ENCODE measurements around the gene NHLRC4. TPM values are rescaled to one million over a fixed set of nuclear protein-coding genes. Genes with fewer than 3 reads are reported as not detected.
A peak's percentile ranks its signal among the peaks of the same experiment; 100 is the strongest.

The NHLRC4 gene
- total and polyA plus RNA-seq, 8 donors: 0.35 to 1.4 (median 0.92) TPM; not detected in 3

- H3K36me3 ChIP-seq: peaks cover 11 to 54% (median 41%) of the 10 kb centered on the region in 4 donors
- H3K4me1 ChIP-seq: peaks cover 0 to 39% (median 27%) of the 10 kb centered on the region in 4 donors
- no peaks in the 10 kb centered on the region for H3K27me3 ChIP-seq
- WGBS, 5 donors: 64 to 85% (median 74%) methylated on average over 14 to 21 of the region's 21 CpGs
- no peak overlapping the region for H3K4me3 ChIP-seq
- TF ChIP-seq POLR2A (IDR thresholded peaks at IDR 0.05) (no peak), CTCF (IDR thresholded peaks at IDR 0.05) (no peak), EP300 (IDR thresholded peaks at IDR 0.05) (no peak), POLR2AphosphoS5 (IDR thresholded peaks at IDR 0.05) (no peak)
- no peak overlapping the region for H3K27ac ChIP-seq
- intact Hi-C loops (cut with DNase I; ENCODE audit: low total_unique reads): loop anchor here (10.0 kb wide), 1 partner anchor 78 kb away; no protein-coding TSS in a partner anchor
- no peaks in the 10 kb centered on the region for H3K9me3 ChIP-seq
- no peak for DNase-seq
These were observed 9.5 kb downstream of the NHLRC4 start for GRCh38 chr16:576197-576822.

GRCh38 chr16:576823-577201 lies 10.0 kb downstream of the NHLRC4 start:
- TF ChIP-seq EP300 (IDR thresholded peaks at IDR 0.05) (no peak), POLR2AphosphoS5 (IDR thresholded peaks at IDR 0.05) (no peak), POLR2A (IDR thresholded peaks at IDR 0.05) (no peak), CTCF (IDR thresholded peaks at IDR 0.05) (no peak)
- DNase-seq: no peak
- H3K9me3 ChIP-seq: no peaks in the 10 kb centered on the region
- no peaks in the 10 kb centered on the region for H3K27me3 ChIP-seq
- H3K36me3 ChIP-seq: peaks cover 11 to 55% (median 42%) of the 10 kb centered on the region in 4 donors
- intact Hi-C loops (cut with DNase I; ENCODE audit: low total_unique reads): loop anchor here (10.0 kb wide), 1 partner anchor 78 kb away; no protein-coding TSS in a partner anchor
- H3K4me1 ChIP-seq: peaks cover 0 to 39% (median 25%) of the 10 kb centered on the region in 4 donors
- no peak overlapping the region for H3K4me3 ChIP-seq
- H3K27ac ChIP-seq: no peak overlapping the region
- WGBS, 5 donors: 36 to 52% (median 41%) methylated on average over 8 of the region's 8 CpGs

- WGBS, 5 donors: 81 to 97% (median 92%) methylated on average over 6 to 13 of the region's 13 CpGs
- Histone ChIP-seq H3K27me3 (no peaks in the 10 kb centered on the region), H3K36me3 (peaks cover 11 to 56% (median 39%) of the 10 kb centered on the region in 4 donors), H3K27ac (no peak overlapping the region), H3K4me1 (peaks cover 0 to 37% (median 25%) of the 10 kb centered on the region in 4 donors), H3K9me3 (no peaks in the 10 kb centered on the region), H3K4me3 (no peak overlapping the region)
- intact Hi-C loops (cut with DNase I; ENCODE audit: low total_unique reads): loop anchor here (10.0 kb wide), 1 partner anchor 77 kb away; no protein-coding TSS in a partner anchor
- no peak for DNase-seq
- TF ChIP-seq EP300 (IDR thresholded peaks at IDR 0.05): no peak
- no peak for TF ChIP-seq POLR2A (IDR thresholded peaks at IDR 0.05)
- TF ChIP-seq CTCF (IDR thresholded peaks at IDR 0.05): no peak
- TF ChIP-seq POLR2AphosphoS5 (IDR thresholded peaks at IDR 0.05): no peak
These were observed 11.0 kb downstream of the NHLRC4 start for GRCh38 chr16:577796-578195.

- H3K36me3 ChIP-seq: peaks cover 11 to 59% (median 42%) of the 10 kb centered on the region in 4 donors
- H3K27ac ChIP-seq: no peak overlapping the region
- H3K4me1 ChIP-seq: peaks cover 0 to 36% (median 30%) of the 10 kb centered on the region in 4 donors
- H3K4me3 ChIP-seq: peak overlapping the region in 2 of 4 donors; percentile 32 to 34
- TF ChIP-seq POLR2A (IDR thresholded peaks at IDR 0.05) (no peak), POLR2AphosphoS5 (IDR thresholded peaks at IDR 0.05) (no peak), EP300 (IDR thresholded peaks at IDR 0.05) (no peak), CTCF (IDR thresholded peaks at IDR 0.05) (no peak)
- no peaks in the 10 kb centered on the region for H3K9me3 ChIP-seq
- DNase-seq: no peak
- 81 to 89% (median 83%) methylated on average over 8 to 24 of the region's 24 CpGs for WGBS, 5 donors
- no peaks in the 10 kb centered on the region for H3K27me3 ChIP-seq
- intact Hi-C loops (cut with DNase I; ENCODE audit: low total_unique reads): loop anchor here (10.0 kb wide), 1 partner anchor 76 kb away; no protein-coding TSS in a partner anchor
These were observed 11.5 kb downstream of the NHLRC4 start for GRCh38 chr16:578232-578869.

Measured in stomach (tissue), 9 donors.